Stimulated activated CD8-positive, alpha-beta memory T cell treated with anti-CD3 and anti-CD28 coated beads, Interleukin-2, amount 100 ng/mL, for 1 hour (primary cell): ENCODE measurements around the gene PCMTD2.
A peak's percentile ranks its signal among the peaks of the same experiment; 100 is the strongest.

Source experiments
- DNase-seq, 2 donors: peaks; one replicate each; pipeline ENCODE4 v3.0.0-alpha.2; 2020; ENCODE audit warnings: low read depth in 2 of 2

PCMTD2 gene

DNA sequence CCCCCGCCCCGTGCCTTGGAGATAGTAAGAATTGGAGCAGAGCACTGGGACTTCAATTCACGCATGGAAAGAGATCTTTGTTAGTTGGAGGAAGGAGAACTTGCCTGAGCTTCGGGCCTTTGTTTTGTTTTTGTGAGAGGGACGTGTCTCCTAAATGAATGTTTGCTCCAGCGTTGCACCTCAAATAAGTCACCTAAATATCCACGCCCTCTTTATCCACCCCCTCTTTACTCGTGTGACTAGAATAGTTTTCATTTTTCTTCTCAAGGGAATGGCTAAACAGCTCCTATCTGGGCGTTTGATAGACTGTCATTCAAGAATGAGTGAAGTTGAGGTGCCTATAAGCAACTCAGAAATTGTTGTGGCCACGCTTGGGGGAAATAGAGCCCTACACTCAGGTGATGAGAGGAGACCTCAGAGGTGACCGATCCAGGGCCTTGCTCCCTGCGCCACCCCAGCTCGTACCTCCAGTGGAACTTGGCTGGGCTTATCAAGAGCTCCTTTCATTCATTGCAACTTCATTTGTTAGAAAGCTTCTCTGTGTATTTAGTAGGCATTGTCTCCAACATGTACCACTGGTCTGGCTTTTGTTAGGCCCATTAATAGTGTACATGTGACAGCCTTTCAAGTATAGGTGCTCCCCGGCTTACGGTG, 861 bp downstream of the PCMTD2 start:
- no peak for DNase-seq

GRCh38 chr20:64257107-64257757, 1.7 kb downstream of the PCMTD2 start:
- DNase-seq = no peak

DNA sequence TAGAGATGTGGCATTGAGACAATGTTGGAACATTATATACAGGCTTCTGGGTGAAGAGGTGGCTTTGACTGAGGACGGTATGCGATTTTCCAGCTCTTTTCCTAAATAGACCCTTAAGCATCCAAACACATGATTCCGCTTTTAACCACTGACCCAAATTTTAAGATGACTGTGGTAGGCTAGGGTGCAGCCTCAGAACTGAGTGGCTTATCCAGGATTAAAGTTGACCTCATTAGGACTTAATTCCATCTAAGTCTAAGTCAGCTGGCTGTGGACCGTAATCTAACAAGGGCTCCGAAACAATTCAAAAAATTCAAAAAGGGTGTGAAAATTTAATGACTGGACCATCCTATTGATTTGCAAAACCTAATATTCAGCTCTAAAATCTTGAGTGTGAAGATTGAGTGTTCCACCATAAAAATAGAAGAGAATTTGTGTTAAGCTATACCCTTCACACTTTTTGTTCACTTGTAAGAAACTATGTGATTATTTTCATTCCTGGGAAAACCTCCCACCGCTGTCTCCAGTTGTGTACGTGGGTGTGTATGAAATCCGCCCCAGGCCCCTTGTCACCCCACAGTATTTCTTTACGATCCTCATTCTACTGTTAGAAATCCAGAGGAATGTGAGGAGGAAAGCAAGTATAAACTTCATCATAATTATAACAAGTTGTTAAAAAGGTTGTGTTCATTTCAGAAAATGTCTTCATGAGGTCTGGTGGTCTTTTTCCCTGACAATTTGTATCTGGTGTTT, 2.7 kb downstream of the PCMTD2 start:
- no peak for DNase-seq

GRCh38 chr20:64260239-64260638, 4.7 kb downstream of the PCMTD2 start:
- DNase-seq = no peak

GRCh38 chr20:64261138-64261537, 5.6 kb downstream of the PCMTD2 start:
- no peak for DNase-seq

DNA sequence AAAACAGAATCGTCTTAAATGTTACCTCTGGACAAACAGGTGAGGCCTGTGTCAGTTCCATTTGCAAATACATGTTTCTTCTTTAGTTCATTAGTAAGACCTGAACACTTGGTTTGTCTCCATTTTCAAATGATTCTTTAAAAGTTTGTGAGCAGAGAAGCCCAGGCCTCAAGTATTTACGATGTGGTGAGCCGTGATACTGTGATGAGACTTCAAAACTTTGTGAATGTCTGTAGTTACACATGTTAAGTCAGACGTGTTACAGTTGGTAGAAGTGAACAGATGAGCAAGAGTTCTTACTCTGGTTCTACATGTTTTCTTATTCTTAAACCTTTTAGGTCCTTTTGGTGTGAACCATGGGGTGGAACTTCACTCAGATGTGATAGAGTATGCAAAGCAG, 8.5 kb downstream of the PCMTD2 start:
- no peak for DNase-seq

GRCh38 chr20:64265201-64265600, 9.7 kb downstream of the PCMTD2 start:
- no peak for DNase-seq

- DNase-seq = no peak
These were observed 11.4 kb downstream of the PCMTD2 start for GRCh38 chr20:64266988-64267387.

- no peak for DNase-seq
These were observed 12.6 kb downstream of the PCMTD2 start for GRCh38 chr20:64268174-64268573.

GRCh38 chr20:64269604-64270411, 14.3 kb downstream of the PCMTD2 start:
- DNase-seq = no peak

DNA sequence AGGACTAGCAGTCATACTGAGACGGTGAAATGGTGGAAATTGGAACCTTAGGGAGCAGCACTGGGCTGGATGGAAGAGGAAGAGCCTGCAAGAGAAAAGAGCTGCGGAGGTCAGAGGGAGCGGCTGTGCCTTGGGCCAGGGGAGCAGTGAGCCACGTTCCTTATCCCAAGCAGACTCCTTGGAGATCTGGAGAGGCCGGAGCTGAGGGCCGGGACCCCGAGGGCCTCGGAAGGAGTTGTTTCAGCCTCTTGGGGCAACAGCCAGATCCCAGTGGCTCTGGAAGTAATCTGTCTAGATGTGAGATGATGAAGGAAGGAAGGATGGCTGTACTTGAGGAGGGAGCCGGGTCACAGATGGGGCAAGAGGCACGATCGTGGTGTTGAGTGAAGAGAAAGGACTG, 16.1 kb downstream of the PCMTD2 start:
- DNase-seq = no peak

DNA sequence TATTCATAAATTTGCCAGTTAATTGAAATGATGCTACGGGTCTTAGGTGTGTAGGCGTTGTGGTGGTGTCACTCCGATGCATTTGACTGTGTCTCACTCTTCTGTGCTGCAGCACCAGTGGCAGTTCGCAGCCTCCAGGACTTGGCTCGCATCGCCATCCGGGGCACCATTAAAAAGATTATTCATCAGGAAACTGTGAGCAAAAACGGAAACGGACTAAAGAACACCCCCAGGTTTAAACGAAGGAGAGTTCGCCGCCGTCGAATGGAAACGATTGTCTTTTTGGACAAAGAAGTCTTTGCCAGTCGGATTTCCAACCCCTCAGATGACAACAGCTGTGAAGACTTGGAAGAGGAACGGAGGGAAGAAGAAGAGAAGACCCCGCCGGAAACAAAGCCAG, 17.6 kb downstream of the PCMTD2 start:
- no peak for DNase-seq

DNA sequence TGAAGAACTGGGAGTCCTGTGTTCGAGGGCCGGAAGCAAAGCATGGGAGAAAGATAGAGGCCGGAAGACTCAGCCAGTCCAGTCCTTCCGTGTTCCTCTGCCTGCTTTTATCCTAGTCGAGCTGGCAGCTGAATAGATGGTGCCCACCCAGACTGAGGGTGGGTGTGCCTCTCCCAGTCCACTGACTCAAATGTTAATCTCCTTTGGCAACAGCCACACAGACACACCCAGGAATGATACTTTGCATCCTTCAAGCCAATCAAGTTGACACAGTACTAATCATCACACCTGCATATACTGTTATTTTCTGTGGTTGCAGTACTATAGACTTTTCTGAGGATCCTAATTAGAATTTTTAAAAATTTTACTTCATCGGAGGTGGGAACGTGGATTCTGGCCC, 21.3 kb downstream of the PCMTD2 start:
- DNase-seq = no peak

DNA sequence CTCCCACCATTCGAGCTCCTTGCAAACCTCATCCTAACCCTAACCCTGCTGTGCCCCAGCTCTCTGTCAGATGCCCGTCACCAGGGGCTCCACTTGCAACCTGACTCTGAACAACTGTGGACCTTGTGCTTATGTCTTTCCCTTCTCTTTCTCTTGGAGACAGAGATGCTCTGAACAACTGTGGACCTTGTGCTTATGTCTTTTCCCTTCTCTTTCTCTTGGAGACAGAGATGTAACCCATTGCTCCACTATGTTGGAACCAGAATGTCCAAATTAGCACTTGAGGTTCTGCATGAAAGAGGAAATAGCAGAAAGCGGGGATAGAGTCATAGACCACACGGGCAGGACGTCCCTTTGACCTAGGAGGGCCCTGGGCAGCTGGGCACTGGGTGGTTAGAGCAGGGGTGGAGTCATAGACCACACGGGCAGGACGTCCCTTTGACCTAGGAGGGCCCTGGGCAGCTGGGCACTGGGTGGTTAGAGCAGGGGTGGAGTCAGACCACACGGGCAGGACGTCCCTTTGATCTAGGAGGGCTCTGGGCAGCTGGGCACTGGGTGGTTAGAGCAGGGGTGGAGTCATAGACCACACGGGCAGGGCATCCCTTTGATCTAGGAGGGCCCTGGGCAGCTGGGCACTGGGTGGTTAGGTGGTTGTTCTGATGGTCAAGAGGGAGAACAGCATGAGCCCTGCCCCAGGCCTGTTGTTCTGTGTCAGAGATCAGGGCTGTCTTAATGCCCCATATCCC, 22.2 kb downstream of the PCMTD2 start:
- no peak for DNase-seq

GRCh38 chr20:64278317-64278681, 22.8 kb downstream of the PCMTD2 start:
- no peak for DNase-seq

GRCh38 chr20:64279826-64280459, 24.4 kb downstream of the PCMTD2 start:
- DNase-seq = no peak

DNA sequence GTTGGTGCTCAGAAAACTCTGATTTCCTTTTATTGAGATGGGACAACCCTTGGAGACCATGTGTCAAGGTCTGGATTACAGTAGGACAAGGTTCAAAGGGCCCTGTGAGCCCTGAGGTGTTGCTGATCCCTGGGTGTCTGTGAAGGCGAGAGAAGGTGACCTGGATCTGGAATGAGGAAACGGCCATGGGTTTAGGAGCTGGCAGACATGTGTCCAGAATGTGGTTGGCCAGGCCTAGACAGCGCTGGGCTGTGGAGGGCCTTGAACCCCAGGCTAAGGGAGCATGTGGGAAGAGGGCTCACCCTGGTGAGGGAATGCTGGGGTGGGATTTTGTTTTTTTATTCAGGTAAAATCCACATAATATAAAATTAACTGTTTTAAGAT, 24.9 kb downstream of the PCMTD2 start:
- no peak for DNase-seq

DNA sequence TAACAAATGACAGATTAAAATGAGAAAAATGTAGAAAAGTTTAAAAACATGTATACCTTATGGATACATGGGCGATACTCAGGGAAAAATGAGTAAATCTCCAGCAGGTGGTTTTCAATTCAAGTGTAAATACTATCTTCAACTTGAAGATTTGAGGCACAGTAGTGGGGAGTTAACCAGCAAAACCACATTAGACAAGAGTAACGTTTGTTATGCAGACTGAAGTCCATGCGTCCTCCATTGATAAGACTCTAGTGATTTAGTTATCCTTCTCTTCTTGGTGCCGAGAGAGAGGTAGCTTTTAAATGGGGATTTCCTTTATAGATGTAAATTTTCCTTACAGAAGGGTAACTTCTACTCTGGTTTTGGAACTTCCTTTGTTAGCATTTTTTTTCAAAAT, 28.1 kb downstream of the PCMTD2 start:
- DNase-seq = no peak

GRCh38 chr20:64285579-64286446, 30.3 kb downstream of the PCMTD2 start:
- DNase-seq = peak; percentile 24 to 28
